Urinary bladder (tissue), 4 donors: ENCODE results near the gene TMEM19. TPM values are rescaled to one million over a fixed set of nuclear protein-coding genes. Genes with fewer than 3 reads are reported as not detected.

ENCODE experiments used
- DNase-seq: peaks from one replicate; pipeline ENCODE4 v3.0.0-alpha.2; 2015; ENCODE audit errors: extremely low spot score
- H3K27ac ChIP-seq: one replicate; pipeline ENCODE4 v1.5.1; 2013; ENCODE audit warnings: low read depth, mild to moderate bottlenecking, moderate library complexity
- H3K36me3 ChIP-seq: one replicate; pipeline ENCODE4 v1.6.1; 2013; ENCODE audit warnings: mild to moderate bottlenecking, moderate library complexity; ENCODE audit not compliant: insufficient read depth
- H3K4me1 ChIP-seq: one replicate; pipeline ENCODE4 v1.6.1; 2013; ENCODE audit warnings: mild to moderate bottlenecking, moderate library complexity; ENCODE audit not compliant: insufficient read depth
- H3K4me3 ChIP-seq: one replicate; pipeline ENCODE4 v1.5.1; 2013; ENCODE audit warnings: low read depth, low read length
- WGBS: extraction: QIAGEN DNeasy Blood & Tissue Kit; methylation state at CpG from one replicate; pipeline ENCODE4 v1.1.7; 2013; 5-methylcytosine and 5-hydroxymethylcytosine counted together
- polyA plus RNA-seq: library from polyadenylated mRNA; stranded (reverse); fragments of 200-250 nt; gene quantifications from one replicate; pipeline ENCODE4 v1.2.3, GENCODE V29; 2013
- total RNA-seq: library from RNA; depleted of rRNA; stranded (reverse); fragments of >200 nt; gene quantifications from one replicate; pipeline ENCODE4 v1.2.3, GENCODE V29; 2014
- donor health status: healthy with polysubstance abuse.
- donor health status: healthy.

The TMEM19 gene
- total and polyA plus RNA-seq, 2 donors: 13.5 to 42.0 TPM

GRCh38 chr12:71708658-71709057 is 22.8 kb downstream of the TMEM19 start:
- WGBS: 97% methylated on average over 1 of the region's 1 CpG
- Histone ChIP-seq H3K4me3 (no peak overlapping the region), H3K27ac (no peak overlapping the region), H3K36me3 (no peaks in the 10 kb centered on the region), H3K4me1 (no peaks in the 10 kb centered on the region)
- DNase-seq: no peak

GRCh38 chr12:71710276-71711125 is 24.6 kb downstream of the TMEM19 start:
- DNase-seq: no peak
- Histone ChIP-seq H3K36me3 (no peaks in the 10 kb centered on the region), H3K4me3 (no peak overlapping the region), H3K4me1 (no peaks in the 10 kb centered on the region), H3K27ac (no peak overlapping the region)
- 89% methylated on average over 7 of the region's 7 CpGs for WGBS

GRCh38 chr12:71718611-71719010 is 32.7 kb downstream of the TMEM19 start:
- no peak overlapping the region for H3K4me3 ChIP-seq

GRCh38 chr12:71719647-71720370 is 33.9 kb downstream of the TMEM19 start:
- no peaks in the 10 kb centered on the region for H3K4me1 ChIP-seq
- 86% methylated on average over 5 of the region's 5 CpGs for WGBS
- peak; percentile 8 for DNase-seq
- no peak overlapping the region for H3K27ac ChIP-seq
- no peaks in the 10 kb centered on the region for H3K36me3 ChIP-seq
- no peak overlapping the region for H3K4me3 ChIP-seq

More at GRCh38 chr12:71718611-71719010, 32.7 kb downstream of the TMEM19 start:
- H3K36me3 ChIP-seq: no peaks in the 10 kb centered on the region
- no peak overlapping the region for H3K27ac ChIP-seq
- H3K4me1 ChIP-seq: no peaks in the 10 kb centered on the region
- DNase-seq: no peak

GRCh38 chr12:71721783-71722505 is 36.1 kb downstream of the TMEM19 start:
- no peak overlapping the region for H3K4me3 ChIP-seq
- no peaks in the 10 kb centered on the region for H3K36me3 ChIP-seq
- no peak for DNase-seq
- H3K27ac ChIP-seq: no peak overlapping the region
- WGBS: 90% methylated on average over 4 of the region's 4 CpGs
- no peaks in the 10 kb centered on the region for H3K4me1 ChIP-seq

- no peaks in the 10 kb centered on the region for H3K4me1 ChIP-seq
- no peak overlapping the region for H3K27ac ChIP-seq
- H3K36me3 ChIP-seq: no peaks in the 10 kb centered on the region
- 72% methylated on average over 3 of the region's 3 CpGs for WGBS
- no peak overlapping the region for H3K4me3 ChIP-seq
- DNase-seq: no peak
Observed at GRCh38 chr12:71725011-71725410, 39.1 kb downstream of the TMEM19 start.

- no peak overlapping the region for H3K27ac ChIP-seq
- H3K4me3 ChIP-seq: no peak overlapping the region
- no peaks in the 10 kb centered on the region for H3K4me1 ChIP-seq
- H3K36me3 ChIP-seq: no peaks in the 10 kb centered on the region
- no peak for DNase-seq
- 75% methylated on average over 2 of the region's 2 CpGs for WGBS
Observed at GRCh38 chr12:71726548-71726947, 40.7 kb downstream of the TMEM19 start.

- H3K36me3 ChIP-seq: no peaks in the 10 kb centered on the region
- H3K4me1 ChIP-seq: no peaks in the 10 kb centered on the region
- no peak for DNase-seq
- 71% methylated on average over 5 of the region's 5 CpGs for WGBS
- H3K4me3 ChIP-seq: no peak overlapping the region
- H3K27ac ChIP-seq: no peak overlapping the region
Observed at GRCh38 chr12:71727958-71728357, 42.1 kb downstream of the TMEM19 start.

GRCh38 chr12:71730936-71731335 is 45.1 kb downstream of the TMEM19 start:
- no peaks in the 10 kb centered on the region for H3K36me3 ChIP-seq
- WGBS: 79% methylated on average over 7 of the region's 7 CpGs

GRCh38 chr12:71731439-71732356 is 45.8 kb downstream of the TMEM19 start:
- Histone ChIP-seq H3K4me3 (no peak overlapping the region), H3K27ac (no peak overlapping the region), H3K36me3 (no peaks in the 10 kb centered on the region), H3K4me1 (no peaks in the 10 kb centered on the region)
- no peak for DNase-seq
- WGBS: 73% methylated on average over 21 of the region's 21 CpGs

More at GRCh38 chr12:71730936-71731335, 45.1 kb downstream of the TMEM19 start:
- no peak for DNase-seq
- no peaks in the 10 kb centered on the region for H3K4me1 ChIP-seq
- H3K27ac ChIP-seq: no peak overlapping the region
- no peak overlapping the region for H3K4me3 ChIP-seq

GRCh38 chr12:71732357-71732712 is 46.5 kb downstream of the TMEM19 start:
- Histone ChIP-seq H3K4me3 (no peak overlapping the region), H3K27ac (no peak overlapping the region), H3K4me1 (no peaks in the 10 kb centered on the region), H3K36me3 (no peaks in the 10 kb centered on the region)
- WGBS: 79% methylated on average over 3 of the region's 3 CpGs
- DNase-seq: no peak

GRCh38 chr12:71737197-71737596 is 51.3 kb downstream of the TMEM19 start:
- 87% methylated on average over 1 of the region's 1 CpG for WGBS
- no peaks in the 10 kb centered on the region for H3K4me1 ChIP-seq
- H3K4me3 ChIP-seq: no peak overlapping the region
- no peak for DNase-seq
- H3K27ac ChIP-seq: no peak overlapping the region
- H3K36me3 ChIP-seq: no peaks in the 10 kb centered on the region

- no peak overlapping the region for H3K4me3 ChIP-seq
- H3K27ac ChIP-seq: no peak overlapping the region
- no peaks in the 10 kb centered on the region for H3K4me1 ChIP-seq
- H3K36me3 ChIP-seq: peaks cover 1% of the 10 kb centered on the region
- no peak for DNase-seq
- 92% methylated on average over 1 of the region's 1 CpG for WGBS
Observed at GRCh38 chr12:71742998-71743397, 57.1 kb downstream of the TMEM19 start.
